H9 (cell line): ENCODE results near the gene LRP1B. TPM values are rescaled to one million over a fixed set of nuclear protein-coding genes. Genes with fewer than 3 reads are reported as not detected.

Experiments used
- DNase-seq: peaks from one replicate; pipeline ENCODE4 v3.0.0-alpha.2; 2017
- H2AFZ ChIP-seq: one replicate; pipeline ENCODE4 v1.6.1; 2013; ENCODE audit warnings: mild to moderate bottlenecking, low read length, control low read depth, moderate library complexity
- H2AK5ac ChIP-seq: 2 replicates; pipeline ENCODE4 v1.6.1; 2013; ENCODE audit warnings: low read length, control low read depth, mixed read lengths; ENCODE audit not compliant: insufficient read length
- H2BK120ac ChIP-seq: one replicate; pipeline ENCODE4 v1.6.1; 2013; ENCODE audit warnings: low read depth, mild to moderate bottlenecking, low read length, control low read depth, inconsistent platforms; ENCODE audit not compliant: poor library complexity, severe bottlenecking
- H2BK12ac ChIP-seq: 2 replicates; pipeline ENCODE4 v1.6.1; 2013; ENCODE audit warnings: low read length, control low read depth, mixed read lengths, low read depth; ENCODE audit not compliant: insufficient read length
- H2BK15ac ChIP-seq: 2 replicates; pipeline ENCODE4 v1.6.1; 2013; ENCODE audit warnings: low read depth, low read length, control low read depth
- H2BK20ac ChIP-seq: one replicate; pipeline ENCODE4 v1.6.1; 2013; ENCODE audit warnings: low read depth, mild to moderate bottlenecking, low read length, control low read depth, inconsistent platforms; ENCODE audit not compliant: poor library complexity, severe bottlenecking
- H2BK5ac ChIP-seq: 2 replicates; pipeline ENCODE4 v1.6.1; 2013; ENCODE audit warnings: low read length, control low read depth, mixed read lengths; ENCODE audit not compliant: insufficient read length
- H3K14ac ChIP-seq: 2 replicates; pipeline ENCODE4 v1.6.1; 2013; ENCODE audit warnings: low read length, control low read depth; ENCODE audit not compliant: insufficient read depth
- H3K18ac ChIP-seq: 2 replicates; pipeline ENCODE4 v1.6.1; 2013; ENCODE audit warnings: low read depth, mild to moderate bottlenecking, mixed read lengths, low read length, control low read depth; ENCODE audit not compliant: insufficient read length
- H3K23ac ChIP-seq: 2 replicates; pipeline ENCODE4 v1.6.1; 2013; ENCODE audit warnings: low read length, control low read depth, mixed read lengths, low read depth; ENCODE audit not compliant: insufficient read length
- H3K23me2 ChIP-seq: 2 replicates; pipeline ENCODE4 v1.6.1; 2013; ENCODE audit warnings: low read depth, mild to moderate bottlenecking, mixed read lengths, low read length, control low read depth; ENCODE audit not compliant: insufficient read length, poor library complexity, severe bottlenecking
- H3K27ac ChIP-seq: 2 replicates; pipeline ENCODE4 v1.5.1; 2013; ENCODE audit warnings: low read length, control low read depth, mixed read lengths, low read depth; ENCODE audit not compliant: insufficient read length
- H3K27me3 ChIP-seq: 2 replicates; pipeline ENCODE4 v1.6.1; 2013; ENCODE audit warnings: low read length, control low read depth, inconsistent platforms; ENCODE audit not compliant: insufficient read depth
- H3K4ac ChIP-seq: 2 replicates; pipeline ENCODE4 v1.6.1; 2013; ENCODE audit warnings: low read depth, mild to moderate bottlenecking, control low read depth, inconsistent platforms, low read length, moderate library complexity
- H3K4me1 ChIP-seq: 2 replicates; pipeline ENCODE4 v1.6.1; 2013; ENCODE audit warnings: low read length, control low read depth, inconsistent platforms; ENCODE audit not compliant: insufficient read depth
- H3K4me2 ChIP-seq: 2 replicates; pipeline ENCODE4 v1.6.1; 2013; ENCODE audit warnings: low read length, control low read depth, mixed read lengths; ENCODE audit not compliant: insufficient read length, insufficient read depth
- H3K56ac ChIP-seq: 2 replicates; pipeline ENCODE4 v1.6.1; 2013; ENCODE audit warnings: low read depth, mild to moderate bottlenecking, mixed read lengths, low read length, control low read depth; ENCODE audit not compliant: insufficient read length
- H3K79me1 ChIP-seq: 2 replicates; pipeline ENCODE4 v1.6.1; 2013; ENCODE audit warnings: low read depth, mild to moderate bottlenecking, moderate library complexity, low read length, control low read depth, inconsistent platforms; ENCODE audit not compliant: insufficient read depth, poor library complexity, severe bottlenecking
- H3K79me2 ChIP-seq: 2 replicates; pipeline ENCODE4 v1.6.1; 2013; ENCODE audit warnings: low read length, control low read depth, inconsistent platforms; ENCODE audit not compliant: insufficient read depth
- H3K9ac ChIP-seq: 2 replicates; pipeline ENCODE4 v1.6.1; 2013; ENCODE audit warnings: low read length, control low read depth, mixed read lengths; ENCODE audit not compliant: insufficient read length; ENCODE audit errors: extremely low read depth
- H3K9me3 ChIP-seq: one replicate; pipeline ENCODE4 v1.6.1; 2013; ENCODE audit warnings: low read depth, low read length, inconsistent platforms; ENCODE audit not compliant: control insufficient read depth
- H3T11ph ChIP-seq: one replicate; pipeline ENCODE4 v1.6.1; 2013; ENCODE audit warnings: mild to moderate bottlenecking, low read length, control low read depth, inconsistent platforms
- H4K20me1 ChIP-seq: one replicate; pipeline ENCODE4 v1.6.1; 2013; ENCODE audit not compliant: control insufficient read depth, insufficient read length, insufficient read depth
- H4K5ac ChIP-seq: 2 replicates; pipeline ENCODE4 v1.6.1; 2013; ENCODE audit warnings: low read depth, mild to moderate bottlenecking, mixed read lengths, low read length, control low read depth; ENCODE audit not compliant: insufficient read length
- H4K8ac ChIP-seq: replicated peaks from 2 replicates; pipeline ENCODE4 v1.6.1; 2013; ENCODE audit warnings: low read length, control low read depth, mixed read lengths, low read depth; ENCODE audit not compliant: insufficient read length
- H4K91ac ChIP-seq: 2 replicates; pipeline ENCODE4 v1.6.1; 2013; ENCODE audit warnings: low read depth, mild to moderate bottlenecking, moderate library complexity, mixed read lengths, low read length, control low read depth; ENCODE audit not compliant: insufficient read length
- H3K27ac Mint-ChIP-seq, 3 experiments: 2 replicates in 2 of 3; 3 replicates in 1 of 3; pipeline ENCODE4 v1.8.0; 2020 to 2021; ENCODE audit warnings: mixed read lengths in 3 of 3, mild to moderate bottlenecking in 1 of 3, moderate library complexity in 1 of 3
- H3K27me3 Mint-ChIP-seq: 2 replicates; pipeline ENCODE4 v1.8.0; 2021; ENCODE audit warnings: low read depth, mild to moderate bottlenecking, moderate library complexity, mixed read lengths
- H3K36me3 Mint-ChIP-seq, 3 experiments: 2 replicates in 2 of 3; 3 replicates in 1 of 3; pipeline ENCODE4 v1.8.0; 2020 to 2021; ENCODE audit warnings: low read depth in 3 of 3, mixed read lengths in 3 of 3; ENCODE audit not compliant: insufficient read depth in 1 of 3
- H3K4me1 Mint-ChIP-seq, 2 experiments: 2 replicates each; pipeline ENCODE4 v1.8.0; 2020; ENCODE audit warnings: mixed read lengths in 2 of 2
- H3K4me3 Mint-ChIP-seq, 2 experiments: 2 replicates in 1 of 2; 3 replicates in 1 of 2; pipeline ENCODE4 v1.8.0; 2020 to 2021; ENCODE audit warnings: mild to moderate bottlenecking in 2 of 2, mixed read lengths in 2 of 2, moderate library complexity in 1 of 2
- H3K9me3 Mint-ChIP-seq, 2 experiments: 2 replicates in 1 of 2; 3 replicates in 1 of 2; pipeline ENCODE4 v1.8.0; 2020; ENCODE audit warnings: mild to moderate bottlenecking in 2 of 2, mixed read lengths in 2 of 2, moderate library complexity in 1 of 2
- CTCF ChIP-seq: fragments of 200-600 bp; sonication (generic); conservative IDR thresholded peaks from 3 replicates; pipeline ENCODE4 v1.8.0; 2021; ENCODE audit warnings: antibody characterized with exemption, mild to moderate bottlenecking
- WGBS: extraction: QIAGEN DNeasy Blood & Tissue Kit; methylation state at CpG from one replicate; pipeline ENCODE4 v1.1.7; 2013; ENCODE audit warnings: missing lambda C conversion rate, low lambda C conversion rate, mixed read lengths; ENCODE audit not compliant: insufficient read length; ENCODE audit errors: extremely low coverage; 5-methylcytosine and 5-hydroxymethylcytosine counted together
- total RNA-seq: library from RNA; stranded (reverse); gene quantifications from 2 replicates; pipeline ENCODE4 v1.2.1, GENCODE V29; 2021

The LRP1B gene
- total RNA-seq, 1 experiment from 2014 or later = not detected

- Mint-ChIP-seq H3K27me3 (no peaks in the 10 kb centered on the region), H3K36me3 (no peaks in the 10 kb centered on the region), H3K27ac (no peak overlapping the region), H3K4me3 (no peak overlapping the region), H3K4me1 (peaks cover 16 to 17% of the 10 kb centered on the region in 2 experiments), H3K9me3 (no peaks in the 10 kb centered on the region)
- Histone ChIP-seq H3K18ac (no peak overlapping the region), H3K79me2 (no peaks in the 10 kb centered on the region), H2AFZ (no peak overlapping the region), H3T11ph (no peak overlapping the region), H3K27me3 (no peaks in the 10 kb centered on the region), H2BK5ac (no peak overlapping the region), H3K56ac (no peak overlapping the region), H3K23me2 (no peaks in the 10 kb centered on the region), H4K20me1 (no peaks in the 10 kb centered on the region), H3K23ac (no peak overlapping the region), H3K79me1 (no peaks in the 10 kb centered on the region), H3K9ac (no peak overlapping the region), H4K8ac (no peak overlapping the region), H4K91ac (no peak overlapping the region), H2BK20ac (no peak overlapping the region), H2BK120ac (no peak overlapping the region), H3K9me3 (no peaks in the 10 kb centered on the region), H3K4me2 (no peak overlapping the region), H2BK12ac (no peak overlapping the region), H4K5ac (no peak overlapping the region), H3K4ac (no peak overlapping the region), H3K4me1 (no peaks in the 10 kb centered on the region; the same call in 1 of the 2 replicates), H2AK5ac (no peak overlapping the region), H3K27ac (no peak overlapping the region), H2BK15ac (no peak overlapping the region), H3K14ac (no peak overlapping the region)
- TF ChIP-seq CTCF = no peak
- DNase-seq = no peak
- WGBS = no CpG with 5 or more reads among the region's 1 CpG
Observed at GRCh38 chr2:141806090-141806489, 324.7 kb downstream of the LRP1B start.
